ENCODE measurements around the gene PHKG1. TPM values are rescaled to one million over a fixed set of nuclear protein-coding genes. Genes with fewer than 3 reads are reported as not detected.
"Not testable (repeated sequence)": the region's sequence is repeated elsewhere in the genome, so short reads cannot be mapped to it uniquely, and the experiment has no call there.

The PHKG1 gene
- polyA plus RNA-seq, 3 donors = 1.1 TPM; not detected in 2

GRCh38 chr7:56081626-56082340 lies 11.0 kb downstream of the PHKG1 start:
- Histone ChIP-seq H3K79me2 (ENCODE audit: insufficient read depth, low read length) (no peaks in the 10 kb centered on the region), H3K36me3 (replicated peaks in 1 of 2; ENCODE audit: control insufficient read depth in 1 of 2, insufficient read depth in 2 of 2, low read length in 2 of 2) (peaks cover 13 to 31% of the 10 kb centered on the region in 2 donors), H3K27me3 (ENCODE audit: control insufficient read depth in 2 of 2, insufficient read depth in 2 of 2, low read length in 2 of 2) (no peaks in the 10 kb centered on the region), H3K9me3 (replicated peaks in 1 of 2; ENCODE audit: control insufficient read depth in 1 of 2, insufficient read depth in 1 of 2, low read length in 2 of 2) (no peaks in the 10 kb centered on the region), H3K4me2 (replicated peaks; ENCODE audit: extremely low read depth, low read length, poor library complexity, severe bottlenecking) (no peak overlapping the region), H3K9ac (ENCODE audit: insufficient read depth, low read length, poor library complexity, severe bottlenecking) (no peak overlapping the region), H3K4me1 (ENCODE audit: control insufficient read depth in 1 of 2, insufficient read depth in 2 of 2, low read length in 2 of 2) (no peaks in the 10 kb centered on the region), H3K27ac (ENCODE audit: low read depth in 1 of 2, low read length in 2 of 2) (no peak overlapping the region), H2AFZ (ENCODE audit: insufficient read depth, low read depth, low read length, poor library complexity, severe bottlenecking) (no peak overlapping the region), H3K4me3 (replicated peaks in 1 of 3; ENCODE audit: low read depth in 2 of 3, low read length in 3 of 3) (no peak overlapping the region), H4K20me1 (ENCODE audit: insufficient read depth, low read length) (no peaks in the 10 kb centered on the region)
- WGBS (ENCODE audit: insufficient coverage) = 91% methylated on average over 27 of the region's 29 CpGs
- intact Hi-C loops (cut with micrococcal nuclease) = no loop called here
- Mint-ChIP-seq H3K36me3 (peaks cover 26 to 59% of the 10 kb centered on the region in 2 donors), H3K9me3 (peaks cover 0 to 2% (median 0%) of the 10 kb centered on the region in 7 donors), H3K4me3 (no peak overlapping the region), H3K27ac (peak overlapping the region in 1 of 7 donors; percentile 41), H3K27me3 (ENCODE audit: low read depth in 3 of 3) (no peaks in the 10 kb centered on the region), H3K4me1 (no peaks in the 10 kb centered on the region)
- TF ChIP-seq CTCF (IDR thresholded peaks at IDR 0.05) = no peak
- no peak for DNase-seq

- peaks cover 18 to 31% of the 10 kb centered on the region in 2 donors for H3K36me3 ChIP-seq (replicated peaks in 1 of 2; ENCODE audit: control insufficient read depth in 1 of 2, insufficient read depth in 2 of 2, low read length in 2 of 2)
- peak overlapping the region in 1 of 7 donors; percentile 12 for H3K27ac Mint-ChIP-seq
Observed at GRCh38 chr7:56080726-56081435, 11.9 kb downstream of the PHKG1 start.

More at GRCh38 chr7:56080726-56081435, 11.9 kb downstream of the PHKG1 start:
- H3K79me2 ChIP-seq (ENCODE audit: insufficient read depth, low read length); H3K9me3 ChIP-seq (replicated peaks in 1 of 2; ENCODE audit: control insufficient read depth in 1 of 2, insufficient read depth in 1 of 2, low read length in 2 of 2); H3K4me1 Mint-ChIP-seq; H3K9ac ChIP-seq (ENCODE audit: insufficient read depth, low read length, poor library complexity, severe bottlenecking); H2AFZ ChIP-seq (ENCODE audit: insufficient read depth, low read depth, low read length, poor library complexity, severe bottlenecking); H4K20me1 ChIP-seq (ENCODE audit: insufficient read depth, low read length); H3K4me2 ChIP-seq (replicated peaks; ENCODE audit: extremely low read depth, low read length, poor library complexity, severe bottlenecking); DNase-seq; H3K27ac ChIP-seq (ENCODE audit: low read depth in 1 of 2, low read length in 2 of 2); H3K4me1 ChIP-seq (ENCODE audit: control insufficient read depth in 1 of 2, insufficient read depth in 2 of 2, low read length in 2 of 2); H3K4me3 ChIP-seq (replicated peaks in 1 of 3; ENCODE audit: low read depth in 2 of 3, low read length in 3 of 3); intact Hi-C loops (cut with micrococcal nuclease); H3K9me3 Mint-ChIP-seq; H3K4me3 Mint-ChIP-seq; H3K27me3 Mint-ChIP-seq (ENCODE audit: low read depth in 3 of 3); H3K27me3 ChIP-seq (ENCODE audit: control insufficient read depth in 2 of 2, insufficient read depth in 2 of 2, low read length in 2 of 2): not testable (repeated sequence)
- H3K36me3 Mint-ChIP-seq = peaks cover 27 to 63% of the 10 kb centered on the region in 2 donors
- 95% methylated on average over 25 of the region's 28 CpGs for WGBS (ENCODE audit: insufficient coverage)

All from CD14-positive monocyte (primary cell).